ENCODE results near the gene DNAH14.

GRCh38 chr1:225406976-225407725 lies 477.7 kb downstream of the DNAH14 start:
- TF ChIP-seq CTCF (IDR thresholded peaks at IDR 0.05; ENCODE audit: poor library complexity, severe bottlenecking) (no peak), EZH2 (IDR thresholded peaks at IDR 0.05; ENCODE audit: borderline replicate concordance, insufficient read depth, low read length, poor library complexity, severe bottlenecking) (no peak), SMC3 (conservative IDR thresholded peaks at IDR 0.05; ENCODE audit: poor library complexity) (no peak), EP300 (conservative IDR thresholded peaks at IDR 0.05; ENCODE audit: poor library complexity, severe bottlenecking) (no peak), POLR2AphosphoS5 (IDR thresholded peaks at IDR 0.05) (no peak), TAF1 (IDR thresholded peaks at IDR 0.05; ENCODE audit: low read depth) (no peak), REST (IDR thresholded peaks at IDR 0.05; ENCODE audit: borderline replicate concordance) (no peak)
